GM12891 (cell line): ENCODE results near the gene KDM6A.
A peak's percentile ranks its signal among the peaks of the same experiment; 100 is the strongest.

Source experiments
- POLR2A ChIP-seq: IDR thresholded peaks from 2 replicates; pipeline ENCODE4 v1.6.1; 2011; ENCODE audit warnings: low read depth, low read length, control low read depth
- POLR2AphosphoS5 ChIP-seq: IDR thresholded peaks from 2 replicates; pipeline ENCODE4 v1.6.1; 2011; ENCODE audit warnings: low read depth, low read length, control low read depth
- TAF1 ChIP-seq: IDR thresholded peaks from 2 replicates; pipeline ENCODE4 v1.6.1; 2011; ENCODE audit warnings: low read depth, low read length, control low read depth

- no peak; the same call in 1 of the 2 replicates for TF ChIP-seq POLR2A
- TF ChIP-seq POLR2AphosphoS5, result no peak
- TF ChIP-seq TAF1, result 0 out of 2 replicates have a peak, but pooled peaks have one; percentile 30
Measured at GRCh38 chrX:44872821-44873414, at the start of gene KDM6A.
